ENCODE data around the gene DCXR. TPM values are rescaled to one million over a fixed set of nuclear protein-coding genes. Genes with fewer than 3 reads are reported as not detected.

DCXR gene
- total RNA-seq, 1 experiment from 2014 or later = 113 TPM

DNA sequence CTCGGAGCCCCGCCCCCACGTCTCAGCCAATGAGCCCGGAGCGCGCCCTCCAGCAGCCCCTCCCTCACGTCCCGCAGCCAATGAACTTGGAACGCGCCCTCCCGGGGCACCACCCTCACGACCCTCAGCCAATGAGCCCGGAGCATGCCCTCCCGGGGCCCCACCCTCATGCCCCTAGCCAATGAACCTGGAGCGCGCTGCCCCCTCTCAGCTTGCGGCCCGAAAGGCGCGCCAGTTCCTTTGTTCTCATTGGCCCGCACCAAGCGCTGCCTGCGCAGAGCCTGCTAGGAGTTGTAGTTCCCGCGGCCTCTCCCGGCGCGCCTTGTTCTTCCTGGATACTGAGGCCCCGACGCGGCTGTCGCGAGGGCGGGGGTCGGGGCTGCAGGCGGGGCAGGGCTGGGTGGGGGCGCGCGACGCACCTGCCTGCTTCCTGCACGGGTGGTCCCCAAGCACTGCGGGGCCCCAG lies 14.5 kb downstream of the DCXR start, which contains the start of gene LRRC45:
Gene LRRC45 (plus strand): TSS at position 325 of the 466 bp plus-strand sequence. CDS start 339 bp downstream, outside the sequence.
- DNase-seq (ENCODE audit: low spot score) = peak; percentile 100

DNA sequence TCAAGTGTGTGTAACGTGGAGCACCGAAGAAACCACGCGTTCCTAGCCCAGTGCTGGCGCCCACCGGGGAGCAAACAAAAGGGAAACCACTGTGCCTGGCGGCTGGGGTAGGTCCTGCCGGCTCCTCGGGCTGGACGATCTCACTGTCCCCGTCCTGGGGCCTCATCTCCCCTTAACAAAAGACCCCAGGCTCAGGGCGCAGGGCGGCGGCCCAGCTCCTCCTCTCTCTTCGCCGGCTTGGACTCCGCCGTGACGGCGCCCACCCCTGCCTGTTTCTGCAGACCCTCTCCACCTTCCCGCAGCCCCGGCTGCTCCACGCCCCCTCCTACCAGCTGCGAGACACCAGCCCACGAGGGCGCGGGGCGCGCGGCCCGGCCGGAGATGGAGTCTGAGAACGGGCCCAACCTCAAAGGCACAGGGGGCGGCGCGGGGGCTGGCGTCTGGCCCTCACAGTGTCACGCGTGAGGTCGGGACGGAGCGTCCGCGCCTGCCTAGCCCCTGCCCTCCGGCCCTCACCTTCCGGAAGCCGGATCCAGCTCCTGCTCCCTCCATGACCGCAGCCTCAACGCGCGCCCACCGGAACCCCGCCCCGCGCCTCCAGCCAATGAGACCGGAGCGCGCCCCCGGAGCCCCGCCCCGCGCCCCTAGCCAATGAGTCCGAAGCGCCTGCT lies 15.1 kb downstream of the DCXR start, which contains the start of gene CENPX:
Gene CENPX (minus strand): TSS at position 569 of the 671 bp plus-strand sequence. CDS start 17 bp downstream, at position 552.
- no peak for DNase-seq (ENCODE audit: low spot score)

DNA sequence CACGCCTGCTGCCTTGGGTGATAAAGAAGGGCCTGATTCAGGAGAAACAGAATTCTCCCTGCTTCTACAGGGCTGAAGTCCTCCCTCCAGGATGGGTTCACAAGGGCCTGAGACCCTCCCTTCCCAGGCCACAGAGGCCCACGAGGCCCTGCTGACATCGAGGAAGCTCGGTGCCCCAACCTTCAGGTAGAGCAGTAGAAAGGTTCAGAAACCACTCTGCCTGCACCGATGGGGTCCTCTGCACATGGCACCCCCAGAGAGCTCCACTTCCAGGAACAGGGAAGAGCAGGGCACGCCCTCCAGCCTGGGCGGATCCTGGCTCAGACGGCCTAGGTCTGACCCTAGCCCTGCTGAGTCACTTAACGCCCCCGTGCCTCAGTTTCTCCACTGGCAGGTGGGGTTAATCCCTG lies 15.6 kb downstream of the DCXR start:
- no peak for DNase-seq (ENCODE audit: low spot score)

DNA sequence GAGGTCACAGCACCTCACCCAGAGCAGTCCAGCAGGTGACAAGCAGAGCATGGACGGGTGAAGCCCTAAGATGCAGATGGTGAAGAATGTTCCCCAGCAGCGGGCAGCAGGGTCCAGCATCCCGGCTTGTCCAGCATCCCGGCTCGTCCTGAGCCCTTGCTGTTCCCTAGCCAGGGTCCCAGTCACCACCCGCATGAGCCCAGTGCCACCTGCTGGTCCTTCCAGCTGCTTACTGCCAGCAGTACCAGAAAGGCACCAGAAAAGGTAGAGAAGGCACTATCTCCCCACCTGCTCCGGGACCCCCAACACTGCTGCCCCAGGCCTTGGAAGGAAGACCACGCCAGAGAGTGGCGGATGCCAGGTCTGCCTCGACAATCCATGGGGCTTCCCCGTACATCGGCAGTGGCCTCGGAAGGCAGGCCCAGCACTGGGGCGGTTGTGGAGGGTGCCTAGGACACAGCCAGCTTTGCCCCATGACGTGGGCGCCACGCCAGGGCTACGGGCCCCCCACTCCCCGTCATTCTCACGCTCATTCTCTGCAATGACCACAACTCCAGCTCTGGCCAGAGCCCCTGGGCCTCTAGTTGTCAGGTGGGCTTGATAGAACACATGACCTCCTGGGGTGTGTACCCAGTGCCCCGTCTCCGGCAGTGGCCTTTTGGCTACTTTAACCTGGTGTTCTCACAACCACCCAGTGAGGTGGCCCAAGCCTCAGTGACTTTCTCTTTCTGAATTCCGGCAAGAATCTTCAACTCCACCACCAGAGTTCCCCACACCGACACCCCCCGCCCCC lies 16.2 kb downstream of the DCXR start:
- peak; percentile 77 for DNase-seq (ENCODE audit: low spot score)

DNA sequence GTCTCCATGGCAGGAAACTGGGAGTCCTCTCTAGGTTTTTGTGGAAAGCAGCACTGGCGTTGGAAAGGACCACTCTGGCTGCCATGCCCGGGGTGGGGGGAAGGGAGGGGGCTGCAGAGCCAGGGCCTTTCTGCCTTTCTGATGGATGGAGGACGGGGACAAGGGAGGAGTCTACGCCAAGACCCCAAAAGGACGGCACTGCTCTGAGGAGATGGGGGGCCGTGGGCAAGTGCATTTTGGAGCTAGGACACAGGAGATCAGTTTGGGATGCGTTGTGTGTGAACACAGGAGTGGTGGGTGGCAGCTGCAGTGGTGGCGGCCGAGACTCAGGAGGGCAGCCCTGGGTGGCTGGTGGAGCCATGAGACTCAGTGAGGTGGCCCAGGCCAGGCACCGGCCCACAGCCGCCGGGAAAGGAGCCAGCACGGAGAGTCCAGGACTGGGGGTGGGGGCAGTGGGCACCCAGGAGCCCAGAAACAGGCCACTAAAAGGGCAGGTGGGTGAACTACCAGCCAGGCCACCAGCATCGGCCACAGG lies 16.9 kb downstream of the DCXR start:
- no peak for DNase-seq (ENCODE audit: low spot score)

DNA sequence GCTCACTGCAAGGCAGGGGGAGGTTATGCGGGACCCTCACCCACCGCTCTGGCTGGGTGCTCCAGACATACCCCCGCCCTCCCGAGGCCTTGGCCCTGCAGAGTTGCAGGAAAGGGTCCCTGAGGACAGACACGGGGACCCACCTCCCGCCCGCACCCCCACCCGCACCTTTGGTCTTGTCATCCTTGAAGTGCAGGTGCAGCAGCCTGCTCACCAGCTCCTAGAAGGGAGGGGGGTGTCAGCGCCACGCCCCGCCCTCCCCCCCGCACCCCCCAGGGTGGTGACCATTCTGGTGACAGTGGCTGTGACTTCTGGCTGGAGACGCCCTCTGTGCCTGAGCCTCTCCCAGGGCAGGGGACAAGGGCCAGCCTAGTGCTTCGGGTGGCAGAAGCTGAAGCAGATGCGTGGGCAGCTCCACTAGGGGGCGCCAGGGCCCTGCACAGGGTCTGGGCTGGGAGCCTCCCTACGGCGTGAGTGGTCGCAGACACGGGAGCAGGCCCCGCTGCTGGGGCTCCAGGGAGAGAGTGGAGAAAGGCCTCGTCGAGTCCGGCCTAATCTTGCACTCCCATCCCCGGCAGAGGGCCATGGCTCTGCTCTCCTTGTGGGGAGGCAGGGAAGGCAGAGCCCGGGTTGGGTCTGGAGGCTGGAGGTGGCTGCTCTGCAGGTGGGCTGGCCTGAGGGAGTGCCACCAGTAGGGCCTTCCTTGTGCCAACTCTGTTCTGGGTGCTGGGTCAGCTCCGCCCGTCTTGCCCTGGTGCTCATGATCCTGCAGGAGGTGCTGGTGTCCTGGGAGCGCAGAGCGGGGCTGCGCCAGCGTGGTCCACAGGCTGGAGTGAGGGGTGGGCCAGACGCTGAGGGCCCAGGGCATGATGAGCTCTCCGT lies 17.6 kb downstream of the DCXR start:
- DNase-seq (ENCODE audit: low spot score) = no peak

DNA sequence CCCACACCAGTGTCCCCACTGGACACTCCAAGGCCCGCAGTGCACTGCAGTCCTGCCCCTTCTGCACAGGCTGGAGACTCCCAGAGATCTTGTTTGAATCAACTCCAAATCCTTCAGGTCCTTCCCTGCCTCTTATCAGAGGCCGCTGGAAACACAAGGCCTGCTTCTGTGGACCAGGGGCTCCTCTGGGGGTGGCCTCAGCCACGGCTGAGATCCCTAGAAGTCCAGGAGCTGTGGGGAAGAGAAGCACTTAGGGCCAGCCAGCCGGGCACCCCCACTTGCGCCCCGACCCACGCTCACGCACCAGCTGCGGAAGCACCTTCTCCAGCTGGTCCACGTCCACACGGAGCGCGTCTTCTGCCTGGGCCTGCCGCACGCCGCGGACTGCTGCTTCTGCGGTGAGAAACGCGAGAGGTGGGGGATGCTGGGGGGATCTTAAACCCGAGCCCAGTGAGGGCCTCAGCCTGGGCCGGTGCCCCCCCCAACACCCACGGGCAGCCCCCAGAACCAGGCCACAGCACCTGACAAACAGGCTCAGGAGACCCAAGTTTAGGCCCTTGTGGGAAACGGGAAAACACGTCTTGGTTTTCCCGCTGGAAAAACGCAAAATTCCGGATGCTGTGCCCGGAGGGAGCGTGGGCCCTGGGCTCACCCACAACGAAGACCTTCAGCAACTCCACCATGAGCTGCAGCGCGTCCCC lies 18.4 kb downstream of the DCXR start:
- DNase-seq (ENCODE audit: low spot score) = no peak

DNA sequence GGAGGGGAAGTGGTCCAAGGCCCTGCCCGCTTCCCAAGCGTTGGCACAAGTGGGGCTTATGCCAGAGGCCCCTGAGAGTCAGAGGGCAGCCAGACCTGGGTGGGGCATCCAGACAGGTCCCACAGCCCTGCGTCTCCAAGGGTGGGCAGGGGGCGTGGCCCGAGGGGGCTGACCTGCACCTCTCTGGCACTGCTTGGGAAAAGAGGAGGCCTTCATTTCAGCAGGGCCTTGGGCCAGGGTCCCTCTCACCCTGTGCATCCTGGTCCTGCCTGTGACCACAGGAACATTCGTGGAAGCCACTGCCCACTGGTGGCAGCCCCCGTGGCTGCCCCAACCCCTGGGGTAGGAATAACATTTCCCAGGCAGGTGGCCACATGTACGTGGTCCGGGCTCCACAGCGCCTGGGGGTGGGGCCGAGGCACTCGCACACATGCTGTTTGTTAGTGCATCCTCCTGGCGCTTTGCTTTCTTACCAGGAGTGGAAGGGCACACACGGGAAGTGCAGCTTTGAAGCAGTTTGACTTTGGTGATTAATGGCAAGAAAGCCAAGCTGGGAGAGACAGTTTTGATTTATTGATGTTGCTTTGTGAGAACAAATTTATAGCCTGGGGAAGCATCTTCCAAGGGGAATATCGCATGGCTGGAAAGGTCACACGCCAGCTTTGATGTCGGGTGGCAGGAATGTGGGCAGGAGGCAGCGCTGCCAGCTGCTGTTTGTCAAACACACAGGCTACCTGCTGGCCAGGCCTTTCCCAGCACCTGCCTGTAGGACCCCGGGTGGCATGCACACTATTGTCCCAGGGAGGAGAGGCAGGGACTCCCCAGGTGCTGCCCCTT lies 19.1 kb downstream of the DCXR start:
- no peak for DNase-seq (ENCODE audit: low spot score)

DNA sequence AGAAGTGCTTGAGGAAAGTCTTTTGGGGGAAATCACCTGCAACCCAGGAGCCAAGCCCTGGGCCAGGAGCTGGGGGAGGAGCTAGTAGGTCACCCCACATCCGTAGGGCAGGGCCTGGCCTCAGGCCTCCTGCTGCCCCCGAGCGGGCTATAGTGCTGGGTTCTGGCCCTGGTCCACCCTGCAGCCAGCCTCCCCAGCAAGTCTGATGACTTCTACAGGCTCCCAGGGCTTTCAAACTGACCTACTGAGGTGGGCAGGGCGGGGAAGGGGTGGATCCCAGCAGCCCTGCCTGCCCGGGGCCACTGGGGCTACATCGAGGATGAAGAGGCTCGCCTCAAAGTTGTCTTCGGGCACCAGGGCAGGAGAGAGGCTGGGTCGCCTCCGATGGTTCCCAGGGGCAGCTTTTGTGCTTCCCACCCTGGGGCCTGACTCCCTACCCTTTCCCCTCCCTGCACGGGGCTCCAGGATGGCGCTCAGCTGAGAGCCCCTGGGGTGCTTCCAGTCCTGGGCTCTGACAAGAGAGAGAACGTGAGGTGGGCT lies 19.8 kb downstream of the DCXR start:
- DNase-seq (ENCODE audit: low spot score) = no peak

DNA sequence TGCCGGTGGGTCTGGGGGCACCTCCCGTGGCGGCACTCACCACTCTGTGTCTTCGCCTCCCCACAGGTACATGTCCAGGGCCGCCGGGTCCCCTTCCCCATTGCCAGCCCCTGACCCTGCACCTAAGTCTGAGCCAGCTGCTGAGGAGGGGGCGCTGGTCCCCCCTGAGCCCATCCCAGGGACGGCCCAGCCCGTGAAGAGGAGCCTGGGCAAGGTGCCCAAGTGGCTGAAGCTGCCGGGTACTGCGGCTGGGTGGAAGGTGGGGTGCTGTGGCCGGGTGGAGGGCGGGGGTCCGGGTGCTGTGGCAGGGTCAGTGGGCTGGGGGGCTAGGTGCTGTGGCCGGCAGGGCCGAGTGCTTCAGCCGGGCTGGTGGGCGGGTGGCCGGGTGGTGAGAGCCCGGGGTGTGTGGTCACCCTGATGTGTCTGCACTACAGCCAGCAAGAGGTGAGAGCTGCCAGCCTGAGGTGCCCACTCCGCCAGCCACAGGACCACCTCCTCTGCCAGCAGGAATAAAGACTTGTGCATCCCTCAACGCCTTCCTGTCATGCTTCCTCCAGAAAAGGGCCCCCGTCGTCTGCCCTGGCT lies 20.5 kb downstream of the DCXR start:
- no peak for DNase-seq (ENCODE audit: low spot score)

DNA sequence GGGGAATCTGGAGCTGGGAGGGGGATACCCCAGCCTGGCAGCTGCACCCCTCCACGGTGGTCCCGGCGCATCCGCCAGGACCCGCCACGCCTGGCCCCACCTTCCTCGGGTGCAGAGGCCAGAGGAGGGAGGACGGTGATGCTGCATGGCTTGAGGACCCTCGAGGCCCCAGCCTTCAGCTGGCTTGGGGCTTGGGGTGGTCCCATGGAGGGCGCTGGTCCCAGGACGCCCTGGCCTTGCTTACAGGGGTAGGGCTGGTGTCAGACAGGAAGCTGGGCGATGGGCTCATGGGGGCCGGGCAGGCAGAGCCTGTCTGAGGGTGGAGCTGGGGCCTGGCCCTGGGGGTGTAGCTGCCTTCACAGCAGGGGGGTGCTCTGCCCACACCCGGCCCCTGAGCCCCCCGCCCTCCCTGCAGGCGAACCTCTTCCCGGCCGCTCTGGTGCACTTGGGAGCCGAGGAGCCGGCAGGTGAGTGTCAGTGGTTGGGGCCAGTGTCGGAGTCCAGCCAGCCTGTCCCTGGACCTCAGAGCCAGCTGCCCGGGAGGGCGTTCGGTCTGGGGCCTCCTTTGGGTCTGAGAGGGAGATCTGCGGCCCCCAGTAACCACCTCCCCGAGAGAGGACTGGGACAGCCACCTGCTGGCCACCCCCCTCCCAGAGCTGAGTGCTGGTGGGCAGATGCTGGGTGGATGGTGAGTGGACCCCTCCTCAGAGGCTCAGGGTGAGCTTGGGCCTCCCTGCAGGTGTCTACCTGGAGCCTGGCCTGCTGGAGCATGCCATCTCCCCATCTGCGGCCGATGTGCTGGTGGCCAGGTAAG lies 21.2 kb downstream of the DCXR start:
- DNase-seq (ENCODE audit: low spot score) = no peak

DNA sequence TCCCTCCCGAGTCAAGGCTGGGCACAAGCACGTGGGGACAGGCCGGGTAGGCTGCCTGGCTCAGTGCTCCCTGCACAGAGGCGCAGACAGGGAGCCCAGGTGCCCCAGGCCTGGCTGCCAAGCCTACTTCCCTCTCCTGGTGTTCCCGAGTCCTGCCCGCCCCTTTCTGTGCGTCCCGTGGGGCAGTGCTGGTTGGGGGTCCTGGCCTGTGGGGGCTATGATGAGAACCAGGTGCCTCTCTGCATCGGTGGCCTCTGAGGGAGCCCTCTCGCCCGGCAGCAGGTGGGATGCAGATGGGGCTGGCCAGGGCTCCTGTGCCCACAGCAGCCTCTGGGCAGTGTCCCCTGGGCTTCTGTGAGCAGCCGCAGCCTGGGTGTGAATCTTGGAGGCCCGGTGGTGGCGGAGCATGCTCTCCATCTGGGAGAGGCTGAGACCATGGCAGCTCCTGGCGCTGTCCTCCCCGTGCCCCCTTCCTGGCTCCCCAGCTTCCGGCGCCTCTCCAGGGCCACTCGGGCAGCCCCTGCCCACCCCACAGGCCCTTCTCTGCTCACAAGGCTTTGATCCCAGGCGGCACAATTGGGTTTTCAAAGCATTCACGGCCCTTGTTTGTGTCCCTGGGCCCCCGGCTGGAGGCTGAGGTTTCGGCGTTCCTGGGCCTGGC lies 22.1 kb downstream of the DCXR start:
- no peak for DNase-seq (ENCODE audit: low spot score)

DNA sequence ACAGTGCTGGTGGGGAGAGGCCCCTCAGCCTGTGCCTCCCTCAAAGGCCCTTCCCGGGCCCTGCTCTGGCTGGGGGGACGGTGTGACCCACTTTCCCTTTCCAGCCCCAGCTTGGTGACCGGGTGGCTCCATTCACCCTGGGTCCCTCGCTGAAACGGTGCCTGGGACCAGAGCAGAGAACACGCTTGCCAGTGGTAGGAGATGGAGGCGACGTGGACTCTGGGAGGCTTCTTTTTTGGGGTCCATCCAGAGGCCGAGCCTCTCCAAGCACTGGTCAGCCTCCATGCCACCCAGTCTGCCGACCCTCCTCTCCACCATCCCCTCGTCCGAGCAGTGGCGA lies 22.6 kb downstream of the DCXR start:
- DNase-seq (ENCODE audit: low spot score) = no peak

DNA sequence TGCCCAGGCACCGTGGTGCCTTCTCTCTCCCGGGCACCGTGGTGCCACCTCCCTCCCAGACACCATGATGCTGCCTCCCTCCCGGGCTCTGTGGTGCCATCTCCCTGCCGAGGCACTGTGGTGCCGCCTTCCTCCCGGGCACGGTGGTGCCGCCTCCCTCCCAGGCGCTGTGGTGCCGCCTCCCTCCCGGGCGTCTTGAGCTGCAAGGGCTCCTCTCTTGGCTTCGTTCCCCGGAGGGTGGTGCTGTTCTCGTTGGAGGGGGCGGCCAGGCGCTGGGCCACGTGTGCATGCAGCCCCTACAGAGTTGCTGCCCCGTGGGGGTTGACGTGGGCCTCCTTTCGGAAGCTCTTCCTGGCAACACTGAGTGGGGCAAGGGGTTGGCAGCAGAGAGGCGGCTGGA lies 23.1 kb downstream of the DCXR start:
- no peak for DNase-seq (ENCODE audit: low spot score)

DNA sequence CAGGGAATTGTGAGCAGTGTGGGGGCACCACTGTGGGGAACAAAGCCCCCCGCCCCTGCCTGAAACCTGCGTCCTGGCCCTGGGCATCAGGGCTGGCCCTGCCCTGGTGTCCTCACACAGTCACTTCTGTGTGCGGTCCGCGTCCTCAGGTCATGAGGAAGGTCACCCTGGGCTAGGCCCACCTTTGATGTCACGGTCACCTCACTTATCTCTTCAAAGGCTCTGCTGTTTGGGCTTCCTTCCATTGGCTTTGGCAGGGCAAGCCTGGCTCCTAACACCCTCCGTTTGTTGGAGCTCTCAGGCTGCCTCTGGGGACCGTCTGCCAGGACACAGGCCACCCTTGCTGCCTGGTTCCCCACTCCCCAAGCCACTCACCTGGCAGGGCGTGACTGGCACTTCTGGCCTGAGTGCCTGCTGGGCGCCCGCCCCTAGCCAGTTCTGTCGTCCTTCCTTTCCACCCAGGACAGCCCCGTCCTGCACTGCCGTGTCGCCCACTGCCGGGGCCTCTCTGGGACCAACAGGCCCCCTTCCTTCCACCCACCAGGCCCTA lies 23.6 kb downstream of the DCXR start:
- DNase-seq (ENCODE audit: low spot score) = no peak

DNA sequence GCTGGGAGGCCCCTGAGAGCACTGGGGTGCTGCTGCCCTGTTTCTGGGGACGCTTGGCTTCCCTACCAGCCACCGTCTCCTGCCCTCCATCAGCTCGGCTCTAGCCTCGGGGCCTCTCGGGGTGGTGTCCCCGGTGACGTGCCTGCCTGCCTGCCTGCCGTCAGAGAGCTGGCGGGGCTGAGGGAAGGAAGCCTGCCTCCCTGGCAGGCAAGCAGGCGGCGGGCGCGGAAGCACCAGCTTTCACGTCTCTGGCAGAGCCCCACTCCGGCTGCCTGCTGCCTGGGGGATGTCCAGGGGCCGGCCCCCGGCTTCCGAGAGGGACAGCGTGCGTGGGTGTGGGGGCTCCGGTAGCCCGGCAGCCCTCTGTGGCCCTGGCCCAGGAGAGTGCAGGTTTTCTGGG lies 24.2 kb downstream of the DCXR start:
- DNase-seq (ENCODE audit: low spot score) = no peak

DNA sequence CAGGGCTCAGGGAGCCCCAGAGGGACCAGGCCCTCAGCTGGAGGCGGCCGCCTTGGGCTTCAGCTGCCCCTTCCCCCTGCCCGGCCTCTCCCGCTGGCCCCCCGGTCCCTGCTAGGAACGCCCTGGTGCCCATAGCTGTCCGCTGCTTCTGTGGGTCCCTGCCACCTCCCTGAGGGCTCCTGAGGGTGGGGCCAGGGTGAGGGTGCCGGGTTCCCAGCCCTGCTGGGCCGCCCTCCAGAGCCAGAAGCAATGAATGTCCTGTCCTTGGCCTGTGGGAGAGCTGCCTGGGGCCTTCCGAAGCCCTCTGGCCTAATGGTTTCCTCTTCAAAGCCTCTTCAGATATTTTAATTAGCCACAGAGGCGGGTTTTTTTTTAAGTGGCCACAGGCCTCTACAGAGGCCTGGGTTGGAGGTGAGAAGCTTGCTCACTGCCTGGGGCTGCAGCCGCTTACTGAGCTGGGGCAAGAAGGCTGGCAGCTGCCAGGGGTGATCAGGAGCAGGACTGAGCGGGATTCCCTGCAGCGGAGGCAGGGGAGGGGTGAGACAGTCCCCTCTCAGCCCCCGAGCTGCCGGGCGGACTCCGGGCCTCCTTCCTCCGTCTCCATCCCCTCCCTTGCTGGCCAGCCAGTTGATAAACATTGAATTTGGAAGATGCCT lies 24.7 kb downstream of the DCXR start:
- DNase-seq (ENCODE audit: low spot score) = no peak

Data from A172 (cell line).